Measurements from ENCODE around the gene DLST.

DLST gene

DNA sequence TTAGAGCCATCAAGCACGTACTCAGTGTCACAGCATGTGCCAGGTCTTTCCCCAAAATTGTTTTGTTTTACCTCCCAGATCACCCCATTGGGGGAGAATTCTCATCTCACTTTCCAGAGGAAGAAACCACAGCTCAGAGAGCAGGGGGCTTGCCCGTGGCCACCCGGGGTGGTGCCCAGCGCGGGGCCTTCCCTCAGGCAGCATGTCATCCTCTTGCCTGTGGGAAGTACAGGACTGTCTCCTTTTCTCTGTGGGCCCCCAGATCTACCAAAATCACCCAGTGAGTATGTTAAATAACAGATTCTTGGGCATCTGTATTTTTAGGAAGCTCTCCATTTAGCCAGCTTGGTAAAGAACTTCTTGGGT lies 35.4 kb downstream of the DLST start:
- no peak overlapping the region for H3K9ac ChIP-seq (ENCODE audit: low read length)
- H3K4me3 ChIP-seq (ENCODE audit: low read length), result no peak overlapping the region
- no peaks in the 10 kb centered on the region for H3K4me1 ChIP-seq (ENCODE audit: low read length)
- no peaks in the 10 kb centered on the region for H4K20me1 ChIP-seq (ENCODE audit: insufficient read depth, low read length)
- TF ChIP-seq, protein P1, sequence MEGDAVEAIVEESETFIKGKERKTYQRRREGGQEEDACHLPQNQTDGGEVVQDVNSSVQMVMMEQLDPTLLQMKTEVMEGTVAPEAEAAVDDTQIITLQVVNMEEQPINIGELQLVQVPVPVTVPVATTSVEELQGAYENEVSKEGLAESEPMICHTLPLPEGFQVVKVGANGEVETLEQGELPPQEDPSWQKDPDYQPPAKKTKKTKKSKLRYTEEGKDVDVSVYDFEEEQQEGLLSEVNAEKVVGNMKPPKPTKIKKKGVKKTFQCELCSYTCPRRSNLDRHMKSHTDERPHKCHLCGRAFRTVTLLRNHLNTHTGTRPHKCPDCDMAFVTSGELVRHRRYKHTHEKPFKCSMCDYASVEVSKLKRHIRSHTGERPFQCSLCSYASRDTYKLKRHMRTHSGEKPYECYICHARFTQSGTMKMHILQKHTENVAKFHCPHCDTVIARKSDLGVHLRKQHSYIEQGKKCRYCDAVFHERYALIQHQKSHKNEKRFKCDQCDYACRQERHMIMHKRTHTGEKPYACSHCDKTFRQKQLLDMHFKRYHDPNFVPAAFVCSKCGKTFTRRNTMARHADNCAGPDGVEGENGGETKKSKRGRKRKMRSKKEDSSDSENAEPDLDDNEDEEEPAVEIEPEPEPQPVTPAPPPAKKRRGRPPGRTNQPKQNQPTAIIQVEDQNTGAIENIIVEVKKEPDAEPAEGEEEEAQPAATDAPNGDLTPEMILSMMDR (IDR thresholded peaks at IDR 0.05; ENCODE audit: low read depth, low read length), result no peak
- TF ChIP-seq EZH2phosphoT487 (IDR thresholded peaks at IDR 0.05; ENCODE audit: low read depth), result no peak
- H2AFZ ChIP-seq (ENCODE audit: low read depth, low read length), result no peak overlapping the region
- no peak overlapping the region for H3K27ac ChIP-seq (ENCODE audit: low read length)
- no peaks in the 10 kb centered on the region for H3K36me3 ChIP-seq (replicated peaks; ENCODE audit: low read depth, low read length)
- no peaks in the 10 kb centered on the region for H3K9me3 ChIP-seq (ENCODE audit: insufficient read depth, low read length)
- H3K79me2 ChIP-seq (ENCODE audit: low read length), result no peaks in the 10 kb centered on the region
- H3K4me2 ChIP-seq (ENCODE audit: low read length), result no peak overlapping the region
- H3K27me3 ChIP-seq (ENCODE audit: low read depth, low read length), result no peaks in the 10 kb centered on the region

DNA sequence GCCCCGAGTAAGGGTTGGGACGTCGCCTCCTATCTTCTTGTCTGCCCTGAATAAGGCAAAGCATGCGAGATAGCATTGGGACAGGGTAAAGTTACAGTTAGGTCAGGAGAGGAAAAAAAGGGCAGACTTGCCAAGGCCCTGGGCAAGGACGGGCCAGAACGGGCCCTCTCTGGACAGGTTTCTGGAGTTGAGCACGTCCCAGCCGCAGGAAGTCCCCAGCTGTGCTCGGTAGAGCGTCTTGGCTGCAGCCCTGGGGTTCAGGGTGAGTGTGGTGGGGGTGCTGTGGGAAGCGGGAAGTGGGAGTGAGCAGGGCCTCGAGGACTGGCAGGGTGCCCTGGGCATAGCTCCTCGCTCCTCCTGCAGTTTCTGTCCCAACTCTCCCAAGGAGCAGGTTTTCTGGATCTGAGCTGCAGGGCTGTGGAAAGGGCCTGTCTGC lies 35.9 kb downstream of the DLST start:
- no peaks in the 10 kb centered on the region for H4K20me1 ChIP-seq (ENCODE audit: insufficient read depth, low read length)
- H2AFZ ChIP-seq (ENCODE audit: low read depth, low read length), result no peak overlapping the region
- H3K79me2 ChIP-seq (ENCODE audit: low read length), result no peaks in the 10 kb centered on the region
- H3K36me3 ChIP-seq (replicated peaks; ENCODE audit: low read depth, low read length), result no peaks in the 10 kb centered on the region
- no peak overlapping the region for H3K27ac ChIP-seq (ENCODE audit: low read length)
- no peak overlapping the region for H3K4me3 ChIP-seq (ENCODE audit: low read length)
- H3K4me1 ChIP-seq (ENCODE audit: low read length), result peaks cover 4% of the 10 kb centered on the region
- no peaks in the 10 kb centered on the region for H3K27me3 ChIP-seq (ENCODE audit: low read depth, low read length)
- no peak overlapping the region for H3K9ac ChIP-seq (ENCODE audit: low read length)
- no peaks in the 10 kb centered on the region for H3K9me3 ChIP-seq (ENCODE audit: insufficient read depth, low read length)
- no peak overlapping the region for H3K4me2 ChIP-seq (ENCODE audit: low read length)
- TF ChIP-seq EZH2phosphoT487 (IDR thresholded peaks at IDR 0.05; ENCODE audit: low read depth), result no peak
- TF ChIP-seq, protein P1 (IDR thresholded peaks at IDR 0.05; ENCODE audit: low read depth, low read length), result no peak

DNA sequence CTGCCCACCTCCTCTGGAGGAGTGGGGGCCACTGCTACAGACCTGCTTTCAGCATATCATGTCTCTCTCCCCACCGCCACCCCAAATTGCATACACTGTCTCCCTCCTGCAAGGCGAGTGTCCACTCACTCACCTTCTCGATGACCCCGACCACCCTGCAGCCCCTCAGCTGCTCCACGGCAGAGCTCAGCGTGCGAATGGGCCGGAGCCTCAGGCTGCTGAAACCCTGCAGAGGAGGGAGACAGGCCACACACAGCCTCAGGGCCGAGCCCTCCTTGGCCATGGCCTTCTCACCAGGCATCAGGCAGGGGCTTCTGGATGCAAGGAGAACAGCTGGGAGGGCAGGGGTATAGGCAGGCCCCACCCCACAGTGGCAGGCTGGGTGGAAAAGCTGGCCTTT lies 36.7 kb downstream of the DLST start:
- Histone ChIP-seq H3K79me2 (ENCODE audit: low read length) (no peaks in the 10 kb centered on the region), H3K4me1 (ENCODE audit: low read length) (peaks cover 4% of the 10 kb centered on the region), H3K36me3 (replicated peaks; ENCODE audit: low read depth, low read length) (no peaks in the 10 kb centered on the region), H3K27me3 (ENCODE audit: low read depth, low read length) (no peaks in the 10 kb centered on the region), H3K4me3 (ENCODE audit: low read length) (no peak overlapping the region), H2AFZ (ENCODE audit: low read depth, low read length) (no peak overlapping the region), H3K9ac (ENCODE audit: low read length) (no peak overlapping the region), H3K27ac (ENCODE audit: low read length) (no peak overlapping the region), H4K20me1 (ENCODE audit: insufficient read depth, low read length) (no peaks in the 10 kb centered on the region), H3K9me3 (ENCODE audit: insufficient read depth, low read length) (no peaks in the 10 kb centered on the region), H3K4me2 (ENCODE audit: low read length) (no peak overlapping the region)
- TF ChIP-seq, protein P1 (IDR thresholded peaks at IDR 0.05; ENCODE audit: low read depth, low read length), result no peak
- no peak for TF ChIP-seq EZH2phosphoT487 (IDR thresholded peaks at IDR 0.05; ENCODE audit: low read depth)

DNA sequence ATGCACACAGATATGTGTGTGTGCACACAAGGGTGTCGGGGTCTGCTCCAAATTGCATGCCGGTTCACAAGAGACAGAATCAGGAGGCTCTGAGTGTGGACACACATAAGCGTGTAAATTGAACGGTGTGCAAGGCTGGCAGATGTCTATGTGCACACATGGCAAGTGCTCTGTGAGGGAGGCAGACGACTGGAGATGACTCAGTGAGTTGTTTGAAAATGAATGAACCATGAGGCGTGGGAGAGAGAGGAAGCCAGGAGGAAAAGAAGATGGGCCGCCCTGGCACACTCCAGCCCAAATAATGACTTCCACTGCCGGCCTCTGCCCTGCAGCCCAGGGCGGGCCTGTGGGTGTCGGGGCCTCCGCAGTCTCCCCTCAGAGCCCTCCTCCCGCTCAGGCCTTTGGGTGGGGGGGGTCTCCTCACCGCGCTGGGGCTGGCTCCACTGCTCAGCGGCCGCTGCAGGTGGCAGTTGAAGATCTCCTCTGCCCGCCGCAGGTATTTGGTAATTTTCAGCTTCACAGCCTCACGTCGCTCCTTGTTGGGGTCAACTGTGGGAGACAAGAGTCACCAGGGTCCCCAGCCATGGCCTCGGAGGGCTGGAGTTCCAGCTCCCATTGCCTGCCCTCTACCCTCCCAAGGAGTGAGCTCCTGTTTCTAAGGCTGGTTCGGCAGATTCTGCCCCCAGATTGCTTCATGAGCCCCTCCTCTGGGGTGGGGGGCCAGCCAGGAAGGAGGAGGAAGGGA lies 37.9 kb downstream of the DLST start:
- Histone ChIP-seq H3K4me1 (ENCODE audit: low read length) (peaks cover 4% of the 10 kb centered on the region), H2AFZ (ENCODE audit: low read depth, low read length) (no peak overlapping the region), H3K36me3 (replicated peaks; ENCODE audit: low read depth, low read length) (no peaks in the 10 kb centered on the region), H3K27me3 (ENCODE audit: low read depth, low read length) (no peaks in the 10 kb centered on the region), H3K4me3 (ENCODE audit: low read length) (no peak overlapping the region), H3K9ac (ENCODE audit: low read length) (no peak overlapping the region), H3K9me3 (ENCODE audit: insufficient read depth, low read length) (no peaks in the 10 kb centered on the region), H3K27ac (ENCODE audit: low read length) (no peak overlapping the region), H3K79me2 (ENCODE audit: low read length) (no peaks in the 10 kb centered on the region), H4K20me1 (ENCODE audit: insufficient read depth, low read length) (no peaks in the 10 kb centered on the region), H3K4me2 (ENCODE audit: low read length) (no peak overlapping the region)
- TF ChIP-seq, protein P1 (IDR thresholded peaks at IDR 0.05; ENCODE audit: low read depth, low read length), result no peak
- no peak for TF ChIP-seq EZH2phosphoT487 (IDR thresholded peaks at IDR 0.05; ENCODE audit: low read depth)
